GM19240 (cell line): ENCODE results near the gene RAET1G.

Source experiments
- DNase-seq: peaks from one replicate; pipeline ENCODE4 v3.0.0; 2011; ENCODE audit warnings: low spot score; ENCODE audit not compliant: insufficient read length

RAET1G gene

DNA sequence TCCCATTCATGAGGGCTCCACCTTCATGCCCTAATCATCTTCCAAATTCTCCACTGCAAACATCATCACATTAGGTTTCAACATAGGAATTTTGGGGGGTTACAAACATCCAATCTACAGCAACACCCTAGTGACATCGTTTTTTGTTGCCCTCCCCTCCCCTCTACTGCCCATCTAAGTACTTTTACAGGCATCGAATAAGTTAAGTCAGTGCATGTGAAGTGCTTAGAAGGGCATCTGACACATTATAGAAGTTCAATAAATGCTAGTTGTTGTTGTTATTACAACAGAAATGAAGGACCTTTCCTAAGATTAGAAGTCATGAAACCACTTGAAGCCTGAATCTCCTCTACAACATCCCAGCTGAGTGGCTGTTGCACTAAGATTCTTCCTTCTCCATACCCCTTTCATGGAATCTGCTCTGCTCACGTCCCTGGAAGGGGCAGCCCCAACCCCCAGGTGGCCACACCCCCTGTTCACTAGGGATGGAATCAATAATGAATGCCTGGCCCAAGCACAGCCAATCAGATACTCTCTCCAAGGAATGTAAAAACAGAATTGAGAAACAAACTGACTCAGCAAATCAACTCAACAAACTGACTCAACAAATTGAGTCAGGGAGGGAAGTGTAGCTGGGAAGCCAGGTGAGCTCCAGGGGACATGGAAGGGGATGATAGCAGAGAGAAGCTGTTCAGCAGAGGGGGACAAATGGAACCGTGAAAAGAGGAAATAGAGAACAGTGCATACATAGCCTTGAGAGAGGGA lies 54.9 kb downstream of the RAET1G start:
- no peak for DNase-seq
